Memory B cell (primary cell): ENCODE measurements around the gene CACNA2D3.

Experiments used
- ATAC-seq: fragments of 150-1000 bp; cut with Tn5 transposase; 2 replicates; pipeline ENCODE4 v1.10.0; 2021; ENCODE audit warnings: low read depth, mild to moderate bottlenecking, moderate library complexity
- DNase-seq, 2 donors: peaks; one replicate each; pipeline ENCODE4 v3.0.0; 2022; ENCODE audit warnings: low spot score in 2 of 2
- H3K27ac Mint-ChIP-seq: one replicate; pipeline ENCODE4 v1.8.0; 2022; ENCODE audit warnings: mild to moderate bottlenecking, moderate library complexity, mixed read lengths
- H3K27me3 Mint-ChIP-seq: one replicate; pipeline ENCODE4 v1.8.0; 2022; ENCODE audit warnings: mixed read lengths
- H3K36me3 Mint-ChIP-seq: one replicate; pipeline ENCODE4 v1.8.0; 2022; ENCODE audit warnings: mild to moderate bottlenecking, mixed read lengths
- H3K4me1 Mint-ChIP-seq: one replicate; pipeline ENCODE4 v1.8.0; 2022; ENCODE audit warnings: mixed read lengths
- H3K4me3 Mint-ChIP-seq: one replicate; pipeline ENCODE4 v1.8.0; 2022; ENCODE audit warnings: mild to moderate bottlenecking, moderate library complexity, mixed read lengths
- H3K9me3 Mint-ChIP-seq: one replicate; pipeline ENCODE4 v1.8.0; 2022; ENCODE audit warnings: mixed read lengths

CACNA2D3 gene

GRCh38 chr3:54731732-54732445 lies 609.5 kb downstream of the CACNA2D3 start:
- H3K27ac Mint-ChIP-seq: no peak overlapping the region
- no peak for ATAC-seq
- no peaks in the 10 kb centered on the region for H3K36me3 Mint-ChIP-seq
- H3K9me3 Mint-ChIP-seq: peaks cover 10% of the 10 kb centered on the region
- no peaks in the 10 kb centered on the region for H3K4me1 Mint-ChIP-seq
- no peak overlapping the region for H3K4me3 Mint-ChIP-seq
- no peak for DNase-seq
- no peaks in the 10 kb centered on the region for H3K27me3 Mint-ChIP-seq

- no peaks in the 10 kb centered on the region for H3K4me1 Mint-ChIP-seq
- H3K36me3 Mint-ChIP-seq: no peaks in the 10 kb centered on the region
- H3K9me3 Mint-ChIP-seq: peaks cover 6% of the 10 kb centered on the region
- no peaks in the 10 kb centered on the region for H3K27me3 Mint-ChIP-seq
- ATAC-seq (no peak), DNase-seq (no peak)
- no peak overlapping the region for H3K27ac Mint-ChIP-seq
- H3K4me3 Mint-ChIP-seq: no peak overlapping the region
Observed at GRCh38 chr3:54733106-54734006, 611.0 kb downstream of the CACNA2D3 start.

DNA sequence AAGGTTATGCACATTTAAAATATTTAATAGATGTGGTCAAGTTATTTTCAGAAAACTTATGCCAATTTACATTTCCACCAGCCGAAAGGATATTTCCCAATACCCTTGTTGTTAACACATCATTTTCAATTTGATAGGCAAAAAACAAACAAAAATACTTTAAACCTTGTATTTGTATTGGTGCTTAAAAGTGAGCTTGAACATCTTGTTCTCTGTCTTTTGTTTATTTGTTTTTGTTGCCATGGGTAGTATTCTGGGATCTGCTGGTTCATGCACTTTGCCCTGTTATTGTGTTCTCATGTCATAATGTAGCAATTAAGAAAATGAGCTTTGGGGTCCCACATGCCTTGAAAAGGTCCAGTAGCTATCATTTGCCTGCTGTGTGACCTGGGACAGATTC lies 614.1 kb downstream of the CACNA2D3 start:
- Mint-ChIP-seq H3K4me3 (no peak overlapping the region), H3K27ac (no peak overlapping the region)
- DNase-seq: no peak

GRCh38 chr3:54743755-54744154 lies 621.4 kb downstream of the CACNA2D3 start:
- Mint-ChIP-seq H3K27me3 (no peaks in the 10 kb centered on the region), H3K9me3 (peaks cover 1% of the 10 kb centered on the region), H3K4me1 (no peaks in the 10 kb centered on the region), H3K27ac (no peak overlapping the region), H3K36me3 (no peaks in the 10 kb centered on the region), H3K4me3 (no peak overlapping the region)
- DNase-seq: no peak
- ATAC-seq: no peak

More for the DNA sequence above, 614.1 kb downstream of the CACNA2D3 start:
- ATAC-seq: no peak
- no peaks in the 10 kb centered on the region for H3K4me1 Mint-ChIP-seq
- H3K36me3 Mint-ChIP-seq: no peaks in the 10 kb centered on the region
- no peaks in the 10 kb centered on the region for H3K27me3 Mint-ChIP-seq
- H3K9me3 Mint-ChIP-seq: peaks cover 2% of the 10 kb centered on the region

GRCh38 chr3:54744291-54744690 lies 621.9 kb downstream of the CACNA2D3 start:
- Mint-ChIP-seq H3K4me1 (no peaks in the 10 kb centered on the region), H3K9me3 (peaks cover 1% of the 10 kb centered on the region), H3K36me3 (no peaks in the 10 kb centered on the region), H3K27me3 (no peaks in the 10 kb centered on the region), H3K4me3 (no peak overlapping the region), H3K27ac (no peak overlapping the region)
- ATAC-seq (no peak), DNase-seq (no peak)

- Mint-ChIP-seq H3K4me1 (no peaks in the 10 kb centered on the region), H3K4me3 (no peak overlapping the region), H3K9me3 (peaks cover 1% of the 10 kb centered on the region), H3K27me3 (no peaks in the 10 kb centered on the region), H3K36me3 (no peaks in the 10 kb centered on the region), H3K27ac (no peak overlapping the region)
- DNase-seq (no peak), ATAC-seq (no peak)
Observed at GRCh38 chr3:54745843-54746242, 623.5 kb downstream of the CACNA2D3 start.

DNA sequence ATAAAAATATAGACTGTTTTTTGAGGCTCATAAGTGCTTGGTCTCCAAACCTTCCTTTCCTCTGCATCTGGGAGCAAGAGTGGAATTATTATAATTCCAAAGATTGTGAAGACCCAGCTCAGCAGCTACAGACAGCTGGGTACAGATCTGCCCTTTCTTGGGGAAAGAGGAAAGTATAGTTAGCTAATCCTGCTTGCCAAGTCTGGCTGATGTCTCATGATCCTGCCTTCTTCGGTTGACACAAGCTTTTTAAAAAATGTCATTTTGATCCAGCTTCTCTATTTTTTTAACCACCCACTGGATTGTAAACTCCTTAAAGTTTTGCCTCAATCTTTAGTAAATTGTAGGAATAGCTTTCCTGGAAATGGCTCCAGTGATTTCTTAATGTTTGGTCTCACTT lies 624.4 kb downstream of the CACNA2D3 start:
- H3K4me1 Mint-ChIP-seq: no peaks in the 10 kb centered on the region
- no peak overlapping the region for H3K4me3 Mint-ChIP-seq
- no peaks in the 10 kb centered on the region for H3K27me3 Mint-ChIP-seq
- H3K9me3 Mint-ChIP-seq: peaks cover 1% of the 10 kb centered on the region
- no peak for ATAC-seq
- no peak for DNase-seq
- H3K27ac Mint-ChIP-seq: no peak overlapping the region
- H3K36me3 Mint-ChIP-seq: no peaks in the 10 kb centered on the region

DNA sequence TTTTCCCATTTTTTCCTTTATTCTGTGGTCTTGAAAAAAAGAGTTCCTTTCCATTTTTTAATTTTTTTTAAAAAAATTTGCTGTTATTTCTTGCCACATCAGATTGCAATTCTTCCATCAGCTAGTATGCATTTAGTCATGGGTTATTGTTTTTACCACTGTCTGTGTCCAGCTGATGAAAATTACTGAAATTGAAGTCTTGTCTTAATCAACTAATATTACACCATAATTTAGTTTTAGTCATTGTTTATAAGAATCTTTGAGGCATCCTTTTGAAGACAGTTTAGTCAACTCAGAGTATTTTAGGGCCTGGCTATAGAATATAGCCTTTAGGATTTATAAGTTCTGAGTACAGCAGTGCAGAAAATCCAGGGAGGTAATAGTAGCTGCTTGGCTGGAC lies 633.4 kb downstream of the CACNA2D3 start:
- peaks cover 6% of the 10 kb centered on the region for H3K27me3 Mint-ChIP-seq
- H3K27ac Mint-ChIP-seq: no peak overlapping the region
- DNase-seq (no peak), ATAC-seq (no peak)
- H3K9me3 Mint-ChIP-seq: no peaks in the 10 kb centered on the region
- no peak overlapping the region for H3K4me3 Mint-ChIP-seq
- no peaks in the 10 kb centered on the region for H3K36me3 Mint-ChIP-seq
- H3K4me1 Mint-ChIP-seq: no peaks in the 10 kb centered on the region

- DNase-seq (no peak), ATAC-seq (no peak)
- Mint-ChIP-seq H3K27me3 (peaks cover 6% of the 10 kb centered on the region), H3K4me3 (no peak overlapping the region), H3K4me1 (no peaks in the 10 kb centered on the region), H3K27ac (no peak overlapping the region), H3K9me3 (no peaks in the 10 kb centered on the region), H3K36me3 (no peaks in the 10 kb centered on the region)
Observed at GRCh38 chr3:54756330-54756731, 634.0 kb downstream of the CACNA2D3 start.

DNA sequence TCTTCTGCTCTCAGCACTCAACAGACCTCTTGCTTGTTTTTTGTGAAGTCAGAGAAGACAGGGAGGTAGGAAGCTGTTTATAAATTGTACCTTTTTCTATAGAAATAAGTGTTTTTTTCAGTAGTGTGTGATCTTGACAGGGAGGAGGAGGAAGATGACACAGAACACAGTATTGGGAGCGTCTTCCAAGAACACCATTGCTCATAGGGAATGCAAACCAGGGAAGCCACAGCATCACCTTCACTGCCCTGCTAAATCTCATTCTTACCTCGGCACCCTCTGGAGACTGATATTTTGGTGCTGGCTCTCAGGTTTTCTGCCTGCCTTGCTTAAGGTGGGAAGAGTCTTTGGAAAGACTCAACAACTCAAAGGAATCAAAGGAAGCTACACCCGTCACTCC lies 636.1 kb downstream of the CACNA2D3 start:
- Mint-ChIP-seq H3K9me3 (no peaks in the 10 kb centered on the region), H3K4me1 (no peaks in the 10 kb centered on the region), H3K4me3 (no peak overlapping the region), H3K27me3 (peaks cover 6% of the 10 kb centered on the region), H3K36me3 (no peaks in the 10 kb centered on the region), H3K27ac (no peak overlapping the region)
- DNase-seq: no peak
- ATAC-seq: no peak

- H3K27me3 Mint-ChIP-seq: peaks cover 6% of the 10 kb centered on the region
- no peak for ATAC-seq
- no peak overlapping the region for H3K4me3 Mint-ChIP-seq
- no peaks in the 10 kb centered on the region for H3K36me3 Mint-ChIP-seq
- no peak for DNase-seq
- no peak overlapping the region for H3K27ac Mint-ChIP-seq
- H3K4me1 Mint-ChIP-seq: no peaks in the 10 kb centered on the region
- H3K9me3 Mint-ChIP-seq: no peaks in the 10 kb centered on the region
Observed at GRCh38 chr3:54759166-54759565, 636.8 kb downstream of the CACNA2D3 start.

DNA sequence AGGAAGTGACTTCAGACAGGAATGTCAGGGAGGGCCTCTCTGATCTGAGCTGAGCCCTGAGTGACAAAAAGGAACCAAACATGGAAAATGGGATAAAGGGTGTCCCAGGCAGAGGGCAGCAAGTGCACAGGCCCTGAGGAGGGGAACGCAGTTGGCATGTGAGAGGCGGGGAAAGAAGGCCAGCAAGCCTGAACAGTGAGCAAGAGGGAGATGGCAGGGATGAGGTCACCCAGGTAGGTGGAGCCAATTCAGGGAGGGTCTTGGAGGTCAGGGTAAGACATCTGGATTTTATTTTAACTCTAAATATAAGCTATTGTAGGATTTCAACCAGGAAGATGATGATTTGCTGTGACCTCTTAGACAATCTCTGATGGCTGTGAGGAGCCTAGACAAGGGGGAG lies 637.8 kb downstream of the CACNA2D3 start:
- Mint-ChIP-seq H3K4me3 (no peak overlapping the region), H3K27me3 (peaks cover 6% of the 10 kb centered on the region), H3K9me3 (no peaks in the 10 kb centered on the region), H3K36me3 (no peaks in the 10 kb centered on the region), H3K4me1 (no peaks in the 10 kb centered on the region), H3K27ac (no peak overlapping the region)
- no peak for DNase-seq
- ATAC-seq: no peak

GRCh38 chr3:54761637-54762036 lies 639.3 kb downstream of the CACNA2D3 start:
- ATAC-seq: no peak
- H3K27me3 Mint-ChIP-seq: peaks cover 4% of the 10 kb centered on the region
- H3K4me1 Mint-ChIP-seq: no peaks in the 10 kb centered on the region
- H3K4me3 Mint-ChIP-seq: no peak overlapping the region
- no peaks in the 10 kb centered on the region for H3K9me3 Mint-ChIP-seq
- no peak for DNase-seq
- H3K27ac Mint-ChIP-seq: no peak overlapping the region
- no peaks in the 10 kb centered on the region for H3K36me3 Mint-ChIP-seq

DNA sequence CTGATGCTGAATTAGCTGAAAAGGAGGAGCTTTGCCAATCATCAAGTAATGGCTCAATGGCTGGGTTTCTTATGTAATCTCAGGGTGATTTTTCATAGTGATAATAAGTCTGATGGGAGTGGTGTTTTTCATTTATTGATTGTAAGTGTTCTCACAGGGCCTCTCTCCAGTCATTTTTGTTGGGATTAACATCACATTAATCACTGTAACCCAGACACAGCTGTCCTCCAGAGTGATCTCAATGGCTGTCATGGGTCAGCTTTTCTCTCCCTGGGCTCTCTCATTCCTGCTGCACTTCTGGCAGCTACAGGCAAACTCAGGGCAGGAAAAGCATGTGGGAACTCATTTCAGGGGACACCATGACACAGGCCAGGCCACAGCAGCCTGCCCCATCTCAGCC lies 642.6 kb downstream of the CACNA2D3 start:
- Mint-ChIP-seq H3K27ac (no peak overlapping the region), H3K4me3 (no peak overlapping the region), H3K9me3 (no peaks in the 10 kb centered on the region), H3K4me1 (no peaks in the 10 kb centered on the region), H3K36me3 (no peaks in the 10 kb centered on the region), H3K27me3 (peaks cover 4% of the 10 kb centered on the region)
- ATAC-seq (no peak), DNase-seq (no peak)
